CD14-positive monocyte (primary cell): ENCODE data around the gene GPLD1. TPM values are rescaled to one million over a fixed set of nuclear protein-coding genes. Genes with fewer than 3 reads are reported as not detected.
A peak's percentile ranks its signal among the peaks of the same experiment; 100 is the strongest.

ENCODE experiments used
- DNase-seq, 3 donors: peaks; one replicate each; pipeline ENCODE4 v3.0.0-alpha.2; 2011 to 2022
- H2AFZ ChIP-seq: 2 replicates; pipeline ENCODE4 v1.6.0; 2012; ENCODE audit warnings: mild to moderate bottlenecking, low read depth, low read length, inconsistent platforms; ENCODE audit not compliant: insufficient read depth, poor library complexity, severe bottlenecking
- H3K27ac ChIP-seq, 2 donors: 1 replicate in 1 of 2; 2 replicates in 1 of 2; pipeline ENCODE4 v1.5.1; 2012 to 2013; ENCODE audit warnings: low read length in 2 of 2, control low read depth in 1 of 2, inconsistent platforms in 1 of 2, low read depth in 1 of 2, mild to moderate bottlenecking in 1 of 2
- H3K27me3 ChIP-seq, 2 donors: one replicate each; pipeline versions ENCODE4 v1.6.0 to v1.6.1; 2011 to 2013; ENCODE audit warnings: low read length in 2 of 2; ENCODE audit not compliant: control insufficient read depth in 2 of 2, insufficient read depth in 2 of 2
- H3K36me3 ChIP-seq, 2 donors: replicated peaks in 1 of 2; 1 replicate in 1 of 2; 2 replicates in 1 of 2; pipeline versions ENCODE4 v1.5.1 to v1.6.1; 2012 to 2013; ENCODE audit warnings: low read length in 2 of 2, control low read depth in 1 of 2, inconsistent platforms in 1 of 2, mild to moderate bottlenecking in 1 of 2; ENCODE audit not compliant: insufficient read depth in 2 of 2, control insufficient read depth in 1 of 2
- H3K4me1 ChIP-seq, 2 donors: 1 replicate in 1 of 2; 2 replicates in 1 of 2; pipeline versions ENCODE4 v1.5.1 to v1.6.1; 2012 to 2013; ENCODE audit warnings: low read length in 2 of 2, control low read depth in 1 of 2, inconsistent platforms in 1 of 2, mild to moderate bottlenecking in 1 of 2, moderate library complexity in 1 of 2; ENCODE audit not compliant: insufficient read depth in 2 of 2, control insufficient read depth in 1 of 2
- H3K4me2 ChIP-seq: replicated peaks from 2 replicates; pipeline ENCODE3; 2012; ENCODE audit warnings: low read length, moderate library complexity, mild to moderate bottlenecking; ENCODE audit not compliant: poor library complexity, severe bottlenecking; ENCODE audit errors: extremely low read depth
- H3K4me3 ChIP-seq, 3 experiments: fragments of 200-600 bp in 1 of 3; sonication (generic) in 1 of 3; replicated peaks in 1 of 3; 1 replicate in 2 of 3; 2 replicates in 1 of 3; pipeline ENCODE4 v1.5.1; 2011 to 2013; ENCODE audit warnings: low read length in 3 of 3, mild to moderate bottlenecking in 3 of 3, control low read depth in 2 of 3, low read depth in 2 of 3, inconsistent platforms in 1 of 3, moderate library complexity in 1 of 3
- H3K79me2 ChIP-seq: 2 replicates; pipeline ENCODE4 v1.6.0; 2012; ENCODE audit warnings: mild to moderate bottlenecking, control low read depth, inconsistent platforms, low read length, moderate library complexity; ENCODE audit not compliant: insufficient read depth
- H3K9ac ChIP-seq: 2 replicates; pipeline ENCODE4 v1.6.0; 2017; ENCODE audit warnings: low read length, mild to moderate bottlenecking; ENCODE audit not compliant: insufficient read depth, poor library complexity, severe bottlenecking
- H3K9me3 ChIP-seq, 2 donors: replicated peaks in 1 of 2; 1 replicate in 1 of 2; 2 replicates in 1 of 2; pipeline versions ENCODE4 v1.5.1 to v1.6.1; 2012 to 2013; ENCODE audit warnings: low read length in 2 of 2, control low read depth in 1 of 2; ENCODE audit not compliant: control insufficient read depth in 1 of 2, insufficient read depth in 1 of 2
- H4K20me1 ChIP-seq: 2 replicates; pipeline ENCODE4 v1.6.0; 2012; ENCODE audit warnings: mild to moderate bottlenecking, low read length, control low read depth, moderate library complexity; ENCODE audit not compliant: insufficient read depth
- H3K27ac Mint-ChIP-seq, 7 donors: one replicate each; pipeline ENCODE4 v1.8.0; 2020; ENCODE audit warnings: mild to moderate bottlenecking in 7 of 7, mixed read lengths in 7 of 7, moderate library complexity in 6 of 7, inconsistent platforms in 2 of 7
- H3K27me3 Mint-ChIP-seq, 3 donors: one replicate each; pipeline ENCODE4 v1.8.0; 2021 to 2022; ENCODE audit warnings: low read depth in 3 of 3, mild to moderate bottlenecking in 3 of 3, mixed read lengths in 3 of 3, moderate library complexity in 3 of 3, inconsistent platforms in 1 of 3
- H3K36me3 Mint-ChIP-seq, 2 donors: one replicate each; pipeline ENCODE4 v1.8.0; 2020; ENCODE audit warnings: mixed read lengths in 2 of 2, inconsistent platforms in 1 of 2, mild to moderate bottlenecking in 1 of 2
- H3K4me1 Mint-ChIP-seq: one replicate; pipeline ENCODE4 v1.8.0; 2020; ENCODE audit warnings: mild to moderate bottlenecking, mixed read lengths
- H3K4me3 Mint-ChIP-seq, 2 donors: one replicate each; pipeline ENCODE4 v1.8.0; 2020; ENCODE audit warnings: mild to moderate bottlenecking in 2 of 2, mixed read lengths in 2 of 2, moderate library complexity in 1 of 2
- H3K9me3 Mint-ChIP-seq, 7 donors: one replicate each; pipeline ENCODE4 v1.8.0; 2020 to 2022; ENCODE audit warnings: mixed read lengths in 7 of 7, mild to moderate bottlenecking in 6 of 7, moderate library complexity in 6 of 7, inconsistent platforms in 2 of 7
- CTCF ChIP-seq: fragments of 200-600 bp; IDR thresholded peaks from one replicate; pipeline ENCODE4 v1.8.0; 2022; ENCODE audit warnings: antibody characterized with exemption, mild to moderate bottlenecking
- WGBS: methylation state at CpG from one replicate; pipeline ENCODE4 v1.1.5; 2013; ENCODE audit warnings: missing lambda C conversion rate; ENCODE audit not compliant: insufficient coverage; 5-methylcytosine and 5-hydroxymethylcytosine counted together
- intact Hi-C, 2 donors: fragments of 100-400 bp; cut with micrococcal nuclease; formaldehyde crosslinking; loops; one replicate each; pipeline versions ENCODE4 v1.15.0 to v1.15.1; 2023
- polyA plus RNA-seq, 3 donors: library from polyadenylated mRNA; depleted of rRNA in 1 of 3; unstranded in 2 of 3; stranded (reverse) in 1 of 3; fragments of 300-500 nt in 2 of 3; fragments of >200 nt in 1 of 3; fragmentation: Illumina TruSeq in 2 of 3; gene quantifications; 1 replicate in 2 of 3; 2 replicates in 1 of 3; pipeline ENCODE4 v1.2.3, GENCODE V29; 2012 to 2021

Gene GPLD1
- polyA plus RNA-seq, 3 donors: not detected

GRCh38 chr6:24529985-24530384 is 40.6 kb upstream of the GPLD1 start:
- intact Hi-C loops: no loop called here
- no peak overlapping the region for H2AFZ ChIP-seq
- H4K20me1 ChIP-seq: no peaks in the 10 kb centered on the region
- no peak for DNase-seq
- WGBS: 100% methylated on average over 1 of the region's 1 CpG
- Mint-ChIP-seq H3K27me3 (no peaks in the 10 kb centered on the region), H3K9me3 (no peaks in the 10 kb centered on the region), H3K4me1 (no peaks in the 10 kb centered on the region), H3K27ac (peak overlapping the region in 1 of 7 donors; percentile 52), H3K36me3 (no peaks in the 10 kb centered on the region), H3K4me3 (no peak overlapping the region)
- H3K4me3 ChIP-seq: no peak overlapping the region
- no peak overlapping the region for H3K27ac ChIP-seq
- no peak overlapping the region for H3K9ac ChIP-seq
- H3K4me2 ChIP-seq: no peak overlapping the region
- no peaks in the 10 kb centered on the region for H3K9me3 ChIP-seq
- no peaks in the 10 kb centered on the region for H3K79me2 ChIP-seq
- no peaks in the 10 kb centered on the region for H3K27me3 ChIP-seq
- H3K4me1 ChIP-seq: no peaks in the 10 kb centered on the region
- TF ChIP-seq CTCF: no peak
- H3K36me3 ChIP-seq: no peaks in the 10 kb centered on the region

- H3K4me3 ChIP-seq: no peak overlapping the region
- H3K9ac ChIP-seq: no peak overlapping the region
- H2AFZ ChIP-seq: no peak overlapping the region
- H3K36me3 ChIP-seq: no peaks in the 10 kb centered on the region
- H4K20me1 ChIP-seq: no peaks in the 10 kb centered on the region
- H3K79me2 ChIP-seq: no peaks in the 10 kb centered on the region
- Mint-ChIP-seq H3K4me3 (no peak overlapping the region), H3K9me3 (no peaks in the 10 kb centered on the region), H3K27ac (no peak overlapping the region), H3K4me1 (peaks cover 8% of the 10 kb centered on the region), H3K27me3 (no peaks in the 10 kb centered on the region), H3K36me3 (no peaks in the 10 kb centered on the region)
- H3K9me3 ChIP-seq: no peaks in the 10 kb centered on the region
- H3K4me1 ChIP-seq: no peaks in the 10 kb centered on the region
- no peaks in the 10 kb centered on the region for H3K27me3 ChIP-seq
- WGBS: 73% methylated on average over 2 of the region's 5 CpGs
- DNase-seq: no peak
- no peak overlapping the region for H3K4me2 ChIP-seq
- no peak overlapping the region for H3K27ac ChIP-seq
- intact Hi-C loops: no loop called here
- TF ChIP-seq CTCF: no peak
Measured at GRCh38 chr6:24524805-24525204, 35.4 kb upstream of the GPLD1 start.
